GM18873 (cell line): ENCODE data around the gene WDR62.
A peak's percentile ranks its signal among the peaks of the same experiment; 100 is the strongest.

Experiments used
- ATAC-seq: cut with Tn5 transposase; IDR thresholded peaks from one replicate; pipeline ENCODE4 v1.9.1; 2021; ENCODE audit warnings: mild to moderate bottlenecking, moderate library complexity, moderate number of reproducible peaks; ENCODE audit not compliant: unreplicated experiment, low FRiP score

The WDR62 gene

DNA sequence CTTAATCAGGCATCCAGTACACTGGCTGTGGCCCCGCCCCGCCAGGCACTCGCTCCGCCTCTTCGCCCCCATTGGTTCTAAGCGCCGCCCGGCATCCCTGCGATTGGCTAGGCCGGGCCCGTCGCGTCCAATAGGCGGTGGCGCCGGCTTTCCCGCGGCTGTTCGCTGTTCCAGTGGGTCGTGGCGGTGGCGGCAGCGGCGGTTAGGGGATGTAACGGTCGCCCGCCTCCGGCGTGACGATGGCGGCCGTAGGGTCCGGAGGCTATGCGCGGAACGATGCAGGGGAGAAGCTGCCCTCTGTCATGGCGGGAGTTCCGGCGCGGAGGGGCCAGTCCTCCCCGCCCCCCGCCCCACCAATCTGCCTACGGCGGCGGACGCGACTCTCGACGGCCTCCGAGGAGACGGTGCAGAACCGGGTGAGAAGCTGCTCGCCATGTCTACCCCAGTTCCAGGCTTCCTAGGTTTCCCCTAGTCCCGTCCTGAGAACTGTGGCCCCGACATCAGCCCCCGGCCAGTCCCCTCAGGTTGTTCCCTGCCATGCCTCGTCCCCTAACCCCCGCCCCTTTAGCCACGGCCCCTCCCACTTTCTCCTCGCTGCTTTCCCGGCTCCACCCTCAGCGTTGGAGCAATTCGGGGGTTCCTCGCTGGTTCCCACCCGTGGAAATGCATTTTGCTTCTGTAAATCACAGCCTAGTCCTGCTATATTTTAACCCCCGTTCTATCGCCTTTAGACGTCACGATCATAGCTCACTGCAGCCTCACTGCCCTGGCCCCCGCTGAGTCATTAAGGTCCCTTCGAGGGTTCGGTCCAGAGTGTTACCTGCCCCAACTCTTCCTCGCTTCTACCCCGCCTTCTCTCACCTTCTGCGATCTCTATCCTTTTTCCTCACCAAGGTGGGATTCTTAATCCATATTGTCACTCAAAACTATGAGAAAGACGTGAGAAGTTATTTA is at the start of gene WDR62:
Gene WDR62 (plus strand): TSS at position 165 of the 954 bp plus-strand sequence. CDS start 75 bp downstream, at position 240.
- peak; percentile 66 for ATAC-seq

DNA sequence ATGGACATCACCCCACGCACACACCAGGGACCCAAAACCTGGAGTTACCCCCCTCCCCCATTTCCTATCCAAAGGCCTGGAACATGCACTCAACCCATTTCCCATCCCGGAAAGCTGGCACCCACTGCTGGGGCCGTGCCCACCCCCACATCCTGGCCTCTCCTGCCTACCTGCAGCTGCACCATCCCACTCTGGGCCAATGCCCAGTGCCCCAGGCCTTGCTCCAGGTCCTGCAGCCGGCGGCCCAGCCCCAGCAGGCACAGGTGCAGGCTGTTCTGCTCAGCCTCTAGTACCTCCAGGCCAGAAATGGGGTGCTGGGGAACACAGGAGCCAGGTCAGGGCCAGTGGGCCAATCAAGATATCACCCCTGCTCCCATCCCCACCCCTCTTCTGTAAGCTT is 47.7 kb upstream of the WDR62 start:
- no peak for ATAC-seq

DNA sequence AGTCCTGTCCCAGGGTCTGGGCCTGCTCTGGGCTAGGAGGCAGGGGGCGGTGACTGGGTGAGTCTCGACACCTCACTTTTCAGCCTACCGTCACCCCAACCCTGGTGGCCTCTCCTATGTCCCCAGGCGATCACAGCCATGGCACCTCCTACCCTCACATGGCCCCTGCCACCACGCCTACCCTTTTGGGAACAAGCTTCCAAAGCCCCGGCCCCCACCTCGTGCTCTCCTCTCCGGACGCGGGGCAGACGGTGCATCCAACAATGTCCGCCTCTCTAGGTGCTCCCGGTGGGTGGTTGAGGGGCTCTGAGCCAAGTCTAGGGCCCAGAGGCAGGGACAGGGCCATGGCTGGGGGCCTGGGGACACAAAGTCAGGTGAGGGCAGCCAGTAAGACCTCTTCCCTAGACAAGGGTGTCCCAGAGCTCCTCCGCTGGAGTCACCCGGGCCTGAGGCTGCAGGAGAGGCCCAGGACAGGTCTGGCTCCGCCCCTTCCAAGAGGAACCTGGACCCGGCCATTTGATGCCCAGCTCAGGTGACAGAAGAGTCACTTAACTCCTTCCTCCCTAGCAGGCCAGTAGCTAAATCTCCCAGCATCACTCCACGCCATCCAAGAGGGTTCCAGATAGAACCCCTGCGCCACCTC is 46.2 kb upstream of the WDR62 start, which contains the start of gene SYNE4:
Gene SYNE4 (minus strand): TSS at position 478 of the 643 bp plus-strand sequence. CDS start 132 bp downstream, at position 346.
- no peak for ATAC-seq

DNA sequence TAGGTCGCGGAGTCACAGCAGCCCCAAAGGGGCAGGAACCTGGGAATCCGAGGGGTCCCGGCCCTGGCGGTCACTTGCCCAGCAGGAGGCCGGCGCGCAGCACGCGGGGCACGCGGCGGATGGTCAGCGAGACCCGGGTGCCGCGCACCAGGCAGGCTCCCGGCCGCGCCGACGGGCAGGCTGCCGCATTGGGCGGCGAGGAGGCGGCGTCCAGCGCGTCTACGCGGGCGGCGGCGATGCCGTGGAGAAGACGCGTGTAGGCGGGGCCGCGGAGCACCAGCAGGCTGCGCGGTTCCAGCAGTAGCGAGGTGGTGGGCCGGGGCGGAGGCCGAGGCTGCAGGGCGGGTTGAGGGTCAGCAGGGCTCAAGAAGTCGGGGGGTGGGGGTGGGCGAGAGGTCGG is 45.5 kb upstream of the WDR62 start:
- ATAC-seq: no peak

DNA sequence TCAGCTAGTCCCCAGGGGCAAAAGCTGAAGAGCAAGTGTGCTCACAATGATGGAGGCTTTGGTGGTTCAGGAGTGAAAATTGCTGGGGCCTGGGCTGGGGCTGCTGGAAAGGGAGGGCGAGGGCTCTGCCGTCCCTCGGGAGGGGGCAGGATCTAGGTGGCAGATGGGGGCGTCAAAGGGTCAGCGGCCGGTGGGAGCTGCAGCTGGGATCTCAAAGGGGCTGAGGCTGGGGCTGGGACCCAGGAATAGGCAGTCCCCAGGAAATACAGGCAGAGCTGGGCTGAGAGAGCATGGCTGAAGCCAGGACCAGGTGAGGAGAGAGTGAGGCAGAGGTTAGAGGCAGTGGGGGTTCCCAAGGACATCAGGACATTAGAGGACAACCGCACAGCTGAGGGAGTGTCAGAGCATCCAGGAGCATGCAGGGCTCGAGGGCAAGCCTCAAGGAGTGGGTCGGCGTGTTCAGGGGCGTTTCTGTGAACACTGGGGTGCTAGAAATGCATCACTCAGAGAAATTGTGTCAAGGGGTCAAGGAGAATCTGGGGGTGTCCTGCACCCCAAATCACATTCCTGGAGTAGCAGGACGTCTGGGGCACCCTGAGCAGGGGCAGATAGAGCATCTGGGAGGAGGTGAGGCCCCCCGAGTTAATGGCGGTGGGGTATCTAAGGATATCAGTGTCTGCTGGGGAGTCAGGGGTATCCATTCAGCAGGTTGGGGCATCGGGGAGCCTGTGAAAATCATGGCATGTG is 44.9 kb upstream of the WDR62 start:
- ATAC-seq: no peak

DNA sequence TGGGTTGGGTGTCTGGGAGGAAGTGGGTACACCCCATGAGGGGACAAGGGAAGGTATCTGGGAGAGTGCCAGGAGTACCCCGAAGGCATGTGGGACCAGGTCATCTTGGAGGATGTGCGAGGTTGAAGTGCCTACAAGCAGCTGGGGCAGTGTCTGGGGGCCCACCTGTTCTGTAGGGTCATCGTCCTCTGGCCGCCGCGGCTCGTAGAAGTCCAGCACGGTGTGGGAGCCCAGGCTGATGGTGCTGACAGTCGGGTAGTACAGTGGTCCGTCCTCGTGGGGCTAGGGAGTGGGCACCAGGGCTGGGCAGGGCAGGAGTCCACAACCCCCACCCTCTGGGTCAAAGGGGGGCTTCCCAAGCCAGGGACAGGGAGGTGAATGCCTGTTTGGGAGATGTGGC is 44.3 kb upstream of the WDR62 start:
- no peak for ATAC-seq

DNA sequence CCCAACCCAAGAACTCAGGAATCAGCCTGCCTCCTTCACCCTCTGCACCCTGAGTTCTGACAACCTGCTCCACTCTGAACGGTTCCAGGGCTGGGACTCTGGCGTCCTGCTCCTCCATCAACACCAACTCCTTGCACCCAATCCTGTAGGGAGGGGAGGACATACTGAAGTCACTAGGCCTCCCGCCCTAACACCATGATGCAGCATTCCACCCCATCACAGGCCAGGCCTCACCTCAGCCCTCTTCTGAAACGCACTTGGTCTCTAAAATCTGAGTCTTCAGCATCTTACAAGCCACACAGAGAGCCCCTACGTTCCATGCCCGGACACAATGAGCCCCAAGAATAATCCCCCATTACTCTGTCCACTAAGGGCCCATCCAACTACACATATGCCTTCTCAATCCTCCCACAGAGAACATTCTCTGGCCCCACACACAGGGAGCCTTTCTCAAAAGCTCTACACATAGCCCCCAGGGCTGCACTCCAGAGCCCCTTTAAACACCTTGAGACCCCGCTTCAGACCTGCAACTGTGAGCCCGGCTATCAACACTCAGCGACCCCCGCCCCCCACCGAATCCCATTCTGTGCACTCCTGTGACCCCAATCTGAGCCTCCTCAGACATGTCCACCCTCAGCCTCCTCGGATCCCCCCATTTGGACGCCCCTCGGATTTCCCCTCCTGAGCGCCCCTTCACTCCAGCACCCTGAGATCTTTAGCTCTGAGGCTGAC is 41.3 kb upstream of the WDR62 start:
- no peak for ATAC-seq

DNA sequence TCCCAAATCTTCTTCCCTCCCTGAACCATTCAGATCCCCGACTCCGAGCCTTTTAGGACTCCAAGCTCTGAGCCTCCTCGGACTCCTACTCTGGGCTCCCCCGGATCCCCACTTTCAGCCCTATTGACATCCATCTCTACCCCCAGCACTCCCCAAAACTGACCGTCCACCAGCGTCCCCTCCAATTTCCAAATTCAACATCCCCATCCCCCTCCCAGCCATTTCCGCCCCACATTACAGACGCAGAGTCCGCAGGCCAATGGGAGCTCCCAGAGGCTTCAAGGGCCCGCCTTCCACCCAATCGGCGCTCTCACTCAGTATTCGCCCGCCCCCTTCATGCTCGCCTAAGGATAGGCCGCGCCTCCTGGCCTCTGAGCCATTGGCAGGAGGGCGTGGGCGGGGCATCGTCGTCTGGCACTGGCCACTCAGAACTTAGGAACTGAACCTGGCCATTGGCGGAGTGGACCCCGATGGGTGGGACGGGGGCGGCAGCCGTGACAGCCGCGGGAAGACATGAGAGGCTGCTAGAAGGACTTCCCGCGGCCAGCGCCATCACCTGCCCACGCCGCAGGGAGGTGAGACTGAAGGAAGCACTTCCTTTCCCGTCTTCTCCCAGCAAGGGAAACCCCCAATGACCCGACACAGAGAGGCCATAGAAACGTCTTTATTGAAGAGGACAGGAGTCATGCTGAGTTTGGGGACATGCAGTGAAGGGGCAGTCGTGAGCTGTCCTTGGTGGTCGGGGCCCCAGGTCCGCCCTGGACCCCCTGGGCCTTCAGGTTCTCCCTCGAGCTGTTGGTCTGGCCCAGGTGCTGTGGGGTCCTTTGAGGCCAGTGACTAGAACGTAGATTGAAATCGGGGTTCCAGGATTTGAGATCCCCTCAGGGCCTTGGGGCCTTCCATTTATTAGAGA is 40.4 kb upstream of the WDR62 start, which contains the start of gene ALKBH6:
Gene ALKBH6 (minus strand): TSS at position 202 of the 913 bp plus-strand sequence. CDS start 816 bp downstream, outside the sequence.
- ATAC-seq: peak; percentile 91

DNA sequence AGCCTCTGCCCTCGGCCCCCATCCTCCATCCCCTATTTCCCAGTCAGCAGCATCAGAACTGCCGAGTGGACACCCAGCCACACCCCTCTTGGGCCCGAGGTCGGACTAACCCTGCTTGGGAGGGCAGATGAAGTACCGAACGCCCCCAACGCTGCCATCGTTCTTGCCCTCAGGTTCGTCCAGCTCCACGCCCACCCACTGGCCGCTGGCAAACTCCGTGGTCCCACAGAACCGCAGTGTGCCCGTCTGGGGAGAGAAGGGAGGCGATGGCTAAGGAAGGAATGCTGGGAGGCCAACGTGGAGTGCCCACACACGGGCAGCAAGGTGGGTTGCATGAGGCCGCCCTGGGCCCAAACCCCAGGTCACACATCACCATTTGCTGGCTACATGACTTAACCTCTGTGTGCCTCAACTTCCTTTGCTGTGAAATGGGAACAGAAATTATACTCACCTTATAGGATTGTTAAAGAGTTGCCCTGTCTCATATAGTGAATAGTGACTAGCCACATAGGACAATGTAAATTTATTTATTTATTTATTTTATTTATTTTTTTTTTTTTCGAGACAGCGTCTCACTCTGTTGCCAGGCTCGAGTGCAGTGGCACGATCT is 35.5 kb upstream of the WDR62 start:
- no peak for ATAC-seq

DNA sequence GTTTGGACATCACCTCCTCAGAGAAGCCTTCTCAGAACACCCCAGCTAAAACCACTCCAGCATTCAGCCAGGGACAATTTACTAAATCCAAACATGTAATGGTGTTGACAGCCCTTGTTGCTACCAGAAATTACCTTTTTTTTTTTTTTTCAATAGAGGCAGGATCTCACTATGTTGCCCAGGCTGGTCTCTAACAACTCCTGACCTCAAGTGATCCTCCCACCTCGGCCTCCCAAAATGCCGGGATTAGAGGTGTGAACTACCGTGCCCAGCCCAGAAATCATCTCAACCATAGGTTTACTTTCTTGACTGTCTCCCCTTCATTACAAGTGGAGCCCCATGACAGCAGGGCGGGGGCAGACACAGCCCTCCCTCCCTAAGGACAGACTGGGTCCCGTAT is 31.3 kb upstream of the WDR62 start:
- ATAC-seq: no peak

DNA sequence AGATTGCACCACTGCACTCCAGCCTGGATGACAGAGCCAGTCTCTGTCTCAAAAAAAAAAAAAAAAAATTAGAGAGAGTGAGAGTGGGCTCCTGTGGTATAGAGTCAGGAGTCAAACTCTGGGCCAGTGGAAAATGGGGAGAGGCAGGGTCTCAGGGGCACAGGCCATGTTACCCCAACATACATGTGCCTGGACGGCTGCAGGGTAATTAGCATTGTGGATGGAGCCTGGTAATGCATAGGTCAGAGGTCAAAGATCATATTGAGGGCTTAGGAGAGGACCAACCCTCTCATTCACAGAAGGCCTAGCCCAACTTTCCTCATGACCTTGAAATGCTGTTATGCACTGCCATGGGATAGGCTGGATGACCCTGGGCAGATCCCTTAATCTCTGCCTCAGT is 29.2 kb upstream of the WDR62 start:
- ATAC-seq: no peak

DNA sequence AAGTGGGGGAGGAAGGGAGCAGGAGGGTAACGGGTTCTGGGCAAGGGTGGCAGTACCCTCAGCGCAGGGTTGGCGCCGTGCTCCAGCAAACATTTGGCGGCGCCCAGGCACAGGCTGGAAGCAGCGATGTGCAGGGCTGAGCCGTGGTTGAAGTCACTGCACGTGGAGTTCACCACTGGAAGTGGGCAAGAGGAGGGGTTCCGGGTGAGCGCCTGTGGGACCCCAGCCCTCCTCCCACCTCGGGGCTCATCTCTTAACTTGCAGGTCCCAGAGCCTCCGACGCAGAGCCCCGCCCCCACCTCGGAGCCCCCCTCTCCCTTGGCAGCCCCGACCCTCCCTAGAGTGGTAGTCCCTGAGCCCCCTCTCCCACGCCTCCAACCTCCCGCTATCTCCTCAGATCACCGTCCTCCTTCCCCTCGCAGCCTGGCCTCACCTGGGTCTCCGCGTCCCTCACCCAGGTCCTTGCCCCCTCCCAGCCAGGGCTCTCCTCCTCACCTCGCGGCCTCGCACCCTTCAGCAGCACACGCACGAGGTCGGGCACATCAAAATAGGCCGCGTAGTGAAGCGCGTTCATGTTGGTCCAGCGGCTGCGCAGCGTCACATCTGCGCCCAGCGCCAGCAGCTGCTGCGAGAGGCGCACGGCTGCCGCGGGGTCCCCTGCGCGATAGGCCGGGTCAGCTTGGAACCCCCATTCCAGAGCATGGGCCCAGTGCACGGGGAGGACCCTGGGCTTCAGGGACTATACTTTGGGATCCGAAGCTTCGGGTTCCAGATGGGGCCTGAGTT is 28.4 kb upstream of the WDR62 start:
- no peak for ATAC-seq

DNA sequence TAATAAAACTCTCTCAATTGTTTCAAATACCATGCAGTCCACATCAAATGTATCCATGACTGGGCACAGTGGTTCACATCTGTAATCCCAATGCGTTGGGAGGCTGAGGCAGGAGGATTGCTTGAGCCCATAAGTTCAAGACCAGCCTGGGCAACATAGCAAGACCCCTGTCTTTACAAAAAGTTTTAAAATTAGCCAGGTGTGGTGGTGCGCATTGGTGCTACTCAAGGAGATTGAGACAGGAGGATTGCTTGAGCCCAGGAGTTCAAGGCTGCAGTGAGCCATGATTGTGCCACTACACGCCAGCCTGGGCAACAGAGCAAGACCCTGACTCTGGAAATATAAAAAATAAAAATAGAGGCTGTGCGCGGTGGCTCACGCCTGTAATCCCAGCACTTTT is 27.0 kb upstream of the WDR62 start:
- ATAC-seq: no peak

DNA sequence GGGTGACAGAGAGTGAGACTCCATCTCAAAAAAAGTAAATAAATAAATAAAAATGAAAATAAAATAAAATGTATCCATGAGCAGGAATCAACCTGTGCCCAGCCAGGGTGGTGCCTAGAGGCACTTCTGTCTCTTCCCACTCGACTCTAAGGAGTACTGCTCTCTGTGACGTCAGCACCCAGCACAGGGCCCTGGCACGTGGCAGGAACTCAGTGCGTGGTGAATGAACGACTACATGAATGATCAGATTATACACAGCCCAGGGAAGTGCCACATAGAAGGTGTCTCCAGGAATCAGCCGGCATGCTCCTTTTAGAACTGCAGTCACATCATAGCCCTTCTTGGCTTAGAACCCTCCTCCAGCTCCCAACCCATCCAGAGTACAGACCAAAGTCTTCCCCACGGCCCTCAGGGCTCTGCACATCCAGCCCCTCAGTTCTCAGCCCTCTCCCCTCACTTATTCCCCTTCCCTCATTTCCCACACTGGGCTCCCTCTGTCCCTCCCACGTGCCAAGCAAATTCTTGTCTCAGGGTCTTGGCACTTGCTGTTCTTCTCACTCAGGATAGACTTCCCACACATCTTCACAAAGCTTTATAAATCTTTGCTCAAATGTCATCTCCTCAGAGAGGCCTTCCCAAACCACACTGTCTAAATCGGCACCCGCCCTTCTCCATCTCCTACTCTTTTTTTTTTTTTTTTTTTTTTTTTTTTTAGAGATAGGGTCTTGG is 26.2 kb upstream of the WDR62 start:
- no peak for ATAC-seq

DNA sequence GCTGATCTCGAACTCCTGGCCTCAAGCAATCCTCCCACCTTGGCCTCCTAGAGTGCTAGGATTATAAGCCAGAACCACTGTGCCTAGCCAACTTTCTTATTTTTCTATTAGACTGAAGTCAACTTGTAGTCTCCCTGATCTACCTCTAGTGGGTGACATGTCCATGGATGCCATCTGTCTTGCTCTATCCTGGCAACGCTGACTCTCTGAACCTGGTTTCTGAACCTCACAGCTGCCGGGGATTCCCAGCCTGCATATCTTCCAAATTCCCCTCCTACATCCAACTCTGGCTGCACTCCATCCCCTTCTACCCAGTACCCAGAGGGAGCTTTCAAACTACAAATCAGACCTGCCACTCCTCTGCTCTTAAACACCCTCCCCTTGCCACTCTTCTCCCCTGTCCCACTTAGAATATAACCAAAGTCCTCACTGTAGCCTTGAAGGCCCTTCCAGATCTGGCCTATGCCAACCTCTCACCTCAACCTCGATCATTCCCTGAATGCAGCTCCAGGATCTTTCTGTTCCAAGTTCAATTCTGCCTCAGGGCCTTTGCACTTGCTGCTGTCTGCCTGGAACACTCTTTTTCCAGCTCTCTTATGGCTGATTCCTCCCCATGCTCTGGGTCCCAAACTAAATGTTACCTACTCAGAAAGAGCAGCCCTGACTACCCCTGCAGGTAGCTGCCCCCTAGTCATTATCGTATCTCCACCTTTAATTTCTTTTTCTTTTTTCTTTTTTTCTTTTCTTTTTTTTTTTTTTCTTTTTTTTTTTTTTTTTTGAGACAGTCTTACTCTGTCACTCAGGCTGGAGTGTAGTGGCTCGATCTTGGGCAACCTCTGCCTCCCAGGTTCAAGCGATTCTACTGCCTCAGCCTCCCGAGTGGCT is 24.2 kb upstream of the WDR62 start:
- no peak for ATAC-seq

DNA sequence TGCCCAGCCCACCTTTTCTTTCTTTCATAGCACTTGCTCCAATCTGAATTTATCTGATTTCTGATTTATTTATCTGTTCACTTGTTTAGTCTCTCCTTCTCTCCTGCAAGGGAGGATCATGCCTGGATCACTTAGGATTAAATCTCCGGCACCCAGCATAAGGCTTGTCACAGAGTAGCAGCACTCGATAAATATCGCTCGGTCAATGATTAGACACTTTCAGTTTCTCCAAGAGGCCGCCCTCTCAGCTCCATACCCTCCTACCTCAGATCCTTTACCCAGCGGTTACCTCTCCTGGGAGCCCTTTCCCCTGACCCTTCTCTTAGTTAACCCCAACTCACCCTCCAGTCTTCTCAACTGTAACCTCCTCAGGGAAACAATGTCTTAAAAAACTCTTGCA is 23.4 kb upstream of the WDR62 start:
- ATAC-seq: no peak
